Mucosa of stomach (tissue), 1 donor: Measurements from ENCODE around the gene TM9SF2.
"Not testable (repeated sequence)": the region's sequence is repeated elsewhere in the genome, so short reads cannot be mapped to it uniquely, and the experiment has no call there.

ENCODE experiments used
- H3K27me3 ChIP-seq: one replicate; pipeline ENCODE4 v1.7.0; 2013; ENCODE audit warnings: mild to moderate bottlenecking, low read length; ENCODE audit not compliant: control insufficient read depth, insufficient read depth
- H3K36me3 ChIP-seq: one replicate; pipeline ENCODE4 v1.7.0; 2013; ENCODE audit warnings: low read length; ENCODE audit not compliant: control insufficient read depth, insufficient read depth
- H3K4me1 ChIP-seq: one replicate; pipeline ENCODE4 v1.7.0; 2013; ENCODE audit warnings: mild to moderate bottlenecking, low read length; ENCODE audit not compliant: control insufficient read depth, insufficient read depth
- H3K4me3 ChIP-seq: one replicate; pipeline ENCODE4 v1.7.0; 2013; ENCODE audit warnings: low read length
- H3K9ac ChIP-seq: one replicate; pipeline ENCODE4 v1.7.0; 2013; ENCODE audit warnings: mild to moderate bottlenecking, low read length, moderate library complexity
- H3K9me3 ChIP-seq: one replicate; pipeline ENCODE4 v1.7.0; 2013; ENCODE audit warnings: mild to moderate bottlenecking, low read length, moderate library complexity; ENCODE audit not compliant: control insufficient read depth
- donor health status: Pancreatic carcinoma.

The TM9SF2 gene

DNA sequence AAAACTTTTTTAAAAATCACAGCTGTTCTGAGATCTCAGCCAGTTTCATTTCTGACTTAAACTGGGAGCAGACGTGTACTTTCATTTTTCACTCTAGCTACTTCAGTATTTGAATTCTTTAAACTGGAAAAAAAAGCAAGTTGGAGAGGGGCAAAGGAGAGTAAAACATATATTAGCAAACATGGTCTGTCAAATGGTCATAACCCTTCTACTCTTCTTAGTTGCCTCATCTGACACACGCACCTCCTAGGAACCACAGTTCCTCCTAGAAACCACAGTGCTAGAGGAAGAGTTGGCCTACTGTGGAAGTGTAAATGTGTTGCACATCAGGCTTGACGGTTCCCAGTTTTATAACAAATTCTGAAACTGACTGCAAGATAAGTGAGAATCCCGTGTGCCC lies 47.2 kb downstream of the TM9SF2 start:
- no peak overlapping the region for H3K9ac ChIP-seq
- peaks cover 4% of the 10 kb centered on the region for H3K36me3 ChIP-seq
- H3K9me3 ChIP-seq: no peaks in the 10 kb centered on the region
- H3K27me3 ChIP-seq: no peaks in the 10 kb centered on the region
- H3K4me3 ChIP-seq: no peak overlapping the region
- H3K4me1 ChIP-seq: no peaks in the 10 kb centered on the region

DNA sequence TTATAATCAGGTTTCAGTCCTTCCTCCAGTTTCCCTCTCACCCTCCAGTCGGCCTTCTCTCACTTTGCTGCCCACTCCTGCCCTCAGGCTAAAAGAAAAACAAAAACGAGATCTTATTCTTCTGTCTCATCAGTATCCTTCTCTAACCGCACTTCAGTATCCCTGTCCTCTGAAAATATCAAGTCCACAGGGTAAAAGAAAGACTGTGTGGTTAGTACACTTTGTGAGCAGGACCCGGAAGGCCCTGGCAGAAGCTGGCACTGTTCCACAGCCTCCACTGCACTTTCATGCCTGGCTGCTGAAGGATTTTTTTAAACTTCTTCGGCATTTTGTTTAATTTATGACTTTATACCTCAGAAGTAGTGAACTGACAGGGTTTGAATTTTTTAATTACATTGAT lies 51.8 kb downstream of the TM9SF2 start:
- Histone ChIP-seq H3K9me3 (no peaks in the 10 kb centered on the region), H3K36me3 (no peaks in the 10 kb centered on the region), H3K4me1 (no peaks in the 10 kb centered on the region), H3K27me3 (no peaks in the 10 kb centered on the region), H3K4me3 (no peak overlapping the region), H3K9ac (no peak overlapping the region)

DNA sequence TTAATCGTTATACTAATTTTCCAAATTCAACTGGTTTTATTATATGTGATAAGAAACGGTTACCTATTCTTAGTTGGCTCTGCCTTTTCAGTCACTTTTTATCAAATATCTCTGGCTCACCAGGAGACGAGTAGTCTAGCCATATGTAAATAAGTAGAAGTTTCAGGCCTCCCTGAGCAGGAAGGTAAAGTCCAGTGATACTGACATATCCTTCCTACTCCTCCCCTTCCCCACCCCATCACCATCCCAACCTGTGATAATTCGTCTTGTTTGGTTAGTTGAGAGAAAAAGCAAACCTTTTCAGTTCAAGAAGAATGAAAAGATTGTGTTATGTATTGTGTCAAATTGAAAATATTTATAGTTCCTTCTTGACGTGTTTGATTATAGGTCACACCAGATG lies 53.9 kb downstream of the TM9SF2 start:
- Histone ChIP-seq H3K9ac (no peak overlapping the region), H3K4me1 (no peaks in the 10 kb centered on the region), H3K4me3 (no peak overlapping the region), H3K36me3 (no peaks in the 10 kb centered on the region), H3K9me3 (no peaks in the 10 kb centered on the region), H3K27me3 (no peaks in the 10 kb centered on the region)

DNA sequence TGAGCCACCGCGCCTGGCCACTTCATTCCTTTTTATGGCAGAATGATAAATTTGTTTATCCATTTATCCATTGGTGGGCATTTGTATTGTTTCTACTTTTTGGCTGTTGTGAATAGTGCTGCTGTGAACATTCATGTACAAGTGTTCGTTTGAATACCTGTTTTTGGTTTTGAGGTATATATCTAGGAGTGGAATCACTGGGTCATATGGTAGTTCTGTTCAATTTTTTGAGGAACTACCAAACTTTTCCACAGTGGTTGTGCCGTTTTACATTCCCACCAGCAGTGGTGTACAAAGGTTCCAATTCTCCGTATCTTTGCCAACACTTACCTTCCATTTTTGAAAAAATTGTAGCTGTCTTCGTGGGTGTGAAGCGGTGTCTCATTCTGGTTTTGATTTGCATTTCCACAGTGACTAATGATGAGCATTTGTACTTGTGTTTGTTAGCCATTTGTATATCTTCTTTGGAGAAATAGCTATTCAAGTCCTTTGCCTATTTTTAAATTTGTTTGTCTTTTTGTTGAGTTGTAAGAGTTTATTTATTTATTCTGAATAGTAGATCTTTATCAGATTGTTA lies 55.7 kb downstream of the TM9SF2 start:
- H3K9ac ChIP-seq: no peak overlapping the region
- H3K9me3 ChIP-seq: no peaks in the 10 kb centered on the region
- no peaks in the 10 kb centered on the region for H3K27me3 ChIP-seq
- H3K4me3 ChIP-seq: no peak overlapping the region
- H3K36me3 ChIP-seq: no peaks in the 10 kb centered on the region
- no peaks in the 10 kb centered on the region for H3K4me1 ChIP-seq

DNA sequence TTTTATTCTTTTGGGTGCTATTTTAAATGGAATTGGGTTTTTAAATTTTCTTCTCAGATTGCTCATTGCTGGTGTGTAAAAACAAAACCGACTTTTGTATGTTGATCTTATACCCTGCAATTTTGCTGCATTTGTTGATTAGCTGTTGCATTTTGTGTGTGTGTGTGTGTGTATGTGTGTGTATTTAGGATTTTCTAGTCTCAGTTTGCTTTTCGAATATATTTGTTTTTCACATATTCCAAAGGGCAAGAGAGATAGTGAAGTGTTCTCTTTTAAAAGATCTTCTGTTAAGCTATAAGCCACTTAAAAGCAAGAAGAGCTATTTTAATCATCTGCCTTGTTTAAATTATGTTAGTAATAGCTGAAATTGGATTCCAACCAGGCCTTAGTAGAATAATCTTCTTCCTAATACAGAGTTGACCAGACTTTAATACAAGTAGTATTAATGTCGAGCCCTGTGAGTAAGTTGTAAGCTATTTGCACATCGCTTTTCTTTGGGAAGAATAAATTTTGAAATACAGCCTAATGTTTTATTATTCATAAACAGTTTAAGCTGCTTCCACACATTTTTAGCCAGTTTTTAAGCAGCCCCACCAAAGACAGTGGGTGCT lies 57.4 kb downstream of the TM9SF2 start:
- no peak overlapping the region for H3K9ac ChIP-seq
- no peaks in the 10 kb centered on the region for H3K9me3 ChIP-seq
- H3K36me3 ChIP-seq: no peaks in the 10 kb centered on the region
- H3K27me3 ChIP-seq: no peaks in the 10 kb centered on the region
- H3K4me1 ChIP-seq: no peaks in the 10 kb centered on the region
- H3K4me3 ChIP-seq: no peak overlapping the region

DNA sequence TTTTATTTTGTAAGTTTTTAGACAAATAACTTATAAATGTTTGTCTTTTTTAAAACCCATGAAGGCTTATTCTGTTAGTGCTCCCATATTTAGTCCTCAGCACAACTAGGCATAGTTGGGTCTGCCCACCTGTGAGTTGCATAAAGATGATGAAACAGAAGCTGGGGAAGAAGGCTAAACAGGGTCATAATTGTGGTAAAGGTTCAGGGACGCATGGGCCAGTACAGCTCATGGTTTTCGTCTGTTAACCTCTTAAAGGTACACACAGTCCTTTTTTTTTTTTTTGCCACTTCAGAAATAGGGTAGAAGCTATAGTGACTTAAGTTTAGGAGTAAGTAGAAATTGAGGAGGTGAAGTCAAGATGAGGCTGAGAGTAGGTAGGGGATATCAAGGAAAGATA lies 58.3 kb downstream of the TM9SF2 start:
- H3K4me3 ChIP-seq: no peak overlapping the region

DNA sequence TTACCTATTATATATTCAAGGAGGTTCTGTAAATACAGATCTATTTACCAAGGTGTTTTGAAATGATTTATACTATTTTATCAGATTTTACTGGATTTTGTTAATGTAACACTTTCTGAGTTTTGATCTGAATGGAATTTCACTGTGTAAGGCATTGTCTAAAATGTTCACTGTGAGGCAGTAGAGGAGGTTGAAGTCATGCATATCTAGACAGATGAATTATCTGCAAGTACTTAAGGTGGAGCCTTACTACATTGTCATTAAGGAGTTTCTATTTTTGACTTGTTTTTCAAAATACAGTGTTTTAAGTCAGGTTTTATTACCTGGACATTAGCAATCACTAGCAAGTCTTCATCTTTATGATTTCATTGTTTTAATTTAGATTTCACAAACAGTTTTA lies 62.1 kb downstream of the TM9SF2 start:
- no peak overlapping the region for H3K9ac ChIP-seq
- no peaks in the 10 kb centered on the region for H3K36me3 ChIP-seq
- no peak overlapping the region for H3K4me3 ChIP-seq
- no peaks in the 10 kb centered on the region for H3K9me3 ChIP-seq
- no peaks in the 10 kb centered on the region for H3K27me3 ChIP-seq
- H3K4me1 ChIP-seq: peaks cover 5% of the 10 kb centered on the region

More for the DNA sequence above, 58.3 kb downstream of the TM9SF2 start:
- Histone ChIP-seq H3K9me3 (no peaks in the 10 kb centered on the region), H3K36me3 (no peaks in the 10 kb centered on the region), H3K27me3 (no peaks in the 10 kb centered on the region), H3K4me1 (no peaks in the 10 kb centered on the region), H3K9ac (no peak overlapping the region)

DNA sequence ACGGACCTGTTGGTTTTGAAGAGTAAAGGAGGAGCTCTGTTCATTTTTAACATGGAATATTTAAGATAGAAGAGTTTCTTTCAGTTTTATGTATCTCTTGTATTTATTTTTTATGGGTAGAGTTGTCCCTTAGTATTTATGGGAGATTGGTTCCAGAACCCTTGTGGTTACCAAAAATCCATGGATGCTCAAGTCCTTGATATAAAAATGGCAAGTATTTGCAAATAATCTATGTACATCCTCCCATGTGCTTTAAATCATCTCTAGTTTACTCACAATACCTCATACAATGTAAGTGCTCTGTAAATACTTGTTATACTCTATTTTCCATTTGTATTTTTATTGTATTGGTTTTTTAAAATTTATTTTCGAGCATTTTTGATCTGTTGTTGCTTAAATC lies 63.1 kb downstream of the TM9SF2 start:
- no peak overlapping the region for H3K9ac ChIP-seq
- no peak overlapping the region for H3K4me3 ChIP-seq
- no peaks in the 10 kb centered on the region for H3K36me3 ChIP-seq
- H3K27me3 ChIP-seq: no peaks in the 10 kb centered on the region
- peaks cover 5% of the 10 kb centered on the region for H3K4me1 ChIP-seq
- no peaks in the 10 kb centered on the region for H3K9me3 ChIP-seq

DNA sequence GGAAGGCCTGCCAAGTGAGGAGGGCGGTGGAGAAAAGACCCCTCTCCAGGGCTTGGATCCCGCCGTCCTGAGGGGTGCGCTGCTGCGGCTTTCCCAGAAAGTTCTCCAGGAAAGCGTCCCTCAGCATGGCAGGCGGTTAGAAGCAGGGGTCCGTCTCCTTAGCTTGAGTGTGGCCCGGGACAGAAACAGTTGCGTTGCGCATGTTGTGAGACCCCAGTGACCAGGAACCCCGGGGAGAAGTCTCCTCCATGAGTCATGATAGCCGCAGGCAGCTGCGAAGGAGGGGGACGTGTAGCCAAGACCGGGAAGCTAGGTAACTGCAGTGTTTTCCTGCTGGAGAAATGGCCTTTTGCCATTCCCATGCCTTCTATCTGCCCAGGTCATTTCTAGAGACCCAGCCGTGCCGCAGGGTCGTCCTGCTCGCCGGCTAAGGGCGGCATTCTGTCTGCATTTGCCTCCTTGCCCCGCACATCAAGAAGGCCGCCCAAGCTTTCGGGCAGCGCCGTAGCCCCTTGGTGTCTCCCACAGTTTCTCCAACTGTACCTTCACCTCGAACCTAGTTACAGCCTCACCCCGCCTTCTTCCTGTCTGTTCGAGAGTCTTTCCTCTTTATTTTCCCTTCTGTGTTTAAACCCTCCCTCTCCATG lies 64.3 kb downstream of the TM9SF2 start:
- Histone ChIP-seq H3K9ac (no peak overlapping the region), H3K4me3 (no peak overlapping the region), H3K9me3 (no peaks in the 10 kb centered on the region), H3K4me1 (peaks cover 5% of the 10 kb centered on the region), H3K27me3 (no peaks in the 10 kb centered on the region), H3K36me3 (no peaks in the 10 kb centered on the region)

DNA sequence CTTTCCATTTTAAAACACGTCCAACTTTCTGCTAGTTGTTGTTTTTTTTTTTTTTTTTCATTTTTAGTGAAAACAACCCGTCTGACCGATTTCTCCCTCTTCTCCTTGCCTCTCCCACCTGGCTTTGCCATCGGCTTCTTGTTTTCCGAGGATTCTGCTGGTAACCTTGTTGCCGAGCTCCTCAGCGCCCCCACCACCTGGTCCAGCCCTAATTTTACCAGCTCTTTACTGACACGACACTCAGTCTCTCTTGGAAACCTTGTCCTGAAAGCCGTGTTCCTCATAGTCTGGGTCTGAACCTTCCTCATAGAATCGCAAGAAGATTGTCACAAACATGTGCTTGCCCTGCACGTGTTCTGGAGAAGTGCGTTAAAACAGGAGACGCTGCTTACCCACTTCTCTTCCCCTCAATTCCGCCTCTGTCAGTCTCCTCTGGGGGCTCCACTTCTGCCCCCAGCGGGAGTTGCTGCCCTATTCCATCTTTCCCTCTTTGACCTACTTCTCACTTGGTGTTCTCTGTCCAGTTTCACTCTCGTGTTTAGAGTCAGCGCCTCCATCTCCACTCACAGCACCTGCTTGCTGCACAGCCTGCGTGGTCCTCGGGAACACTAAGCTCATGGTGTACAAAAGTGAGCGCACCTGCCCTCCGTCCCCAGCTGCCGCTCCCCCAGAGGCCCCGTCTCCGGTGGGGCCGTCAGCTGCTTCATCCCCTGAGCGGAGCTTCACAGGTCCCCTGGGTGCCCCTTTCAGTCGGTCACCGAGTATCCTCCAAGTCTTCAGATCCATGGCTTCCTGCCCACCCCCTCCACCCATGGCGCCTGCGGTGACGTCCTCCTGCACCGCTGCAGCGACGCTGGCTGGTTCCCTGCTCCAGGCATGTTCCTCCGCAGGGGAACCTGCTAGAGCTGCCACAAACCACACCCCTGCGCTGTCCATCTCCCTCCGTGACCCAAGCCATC lies 65.1 kb downstream of the TM9SF2 start:
- Histone ChIP-seq H3K9me3 (no peaks in the 10 kb centered on the region), H3K4me3 (no peak overlapping the region), H3K4me1 (peaks cover 5% of the 10 kb centered on the region), H3K27me3 (no peaks in the 10 kb centered on the region), H3K36me3 (no peaks in the 10 kb centered on the region), H3K9ac (no peak overlapping the region)

DNA sequence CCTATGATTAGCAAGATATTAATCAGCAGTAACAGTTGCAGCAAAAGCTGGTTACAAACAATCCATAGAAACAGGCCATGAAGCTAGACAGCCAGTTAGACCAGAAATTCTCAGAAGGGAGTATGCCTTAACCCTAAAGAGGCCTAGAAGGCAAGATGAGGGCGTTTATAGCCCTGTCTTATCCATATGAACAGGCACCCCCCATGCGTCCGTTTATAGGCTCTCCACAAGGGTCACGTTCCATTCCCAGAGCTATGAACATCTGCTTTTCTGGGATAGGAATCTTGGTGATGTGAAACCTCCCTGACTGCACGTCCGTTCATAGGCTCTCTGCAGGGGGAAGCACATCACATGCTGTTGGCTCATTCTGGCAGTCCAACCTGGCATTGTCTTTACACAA lies 67.6 kb downstream of the TM9SF2 start:
- not testable (repeated sequence) for H3K27me3 ChIP-seq, H3K9me3 ChIP-seq, H3K4me1 ChIP-seq, H3K36me3 ChIP-seq, H3K4me3 ChIP-seq, H3K9ac ChIP-seq

DNA sequence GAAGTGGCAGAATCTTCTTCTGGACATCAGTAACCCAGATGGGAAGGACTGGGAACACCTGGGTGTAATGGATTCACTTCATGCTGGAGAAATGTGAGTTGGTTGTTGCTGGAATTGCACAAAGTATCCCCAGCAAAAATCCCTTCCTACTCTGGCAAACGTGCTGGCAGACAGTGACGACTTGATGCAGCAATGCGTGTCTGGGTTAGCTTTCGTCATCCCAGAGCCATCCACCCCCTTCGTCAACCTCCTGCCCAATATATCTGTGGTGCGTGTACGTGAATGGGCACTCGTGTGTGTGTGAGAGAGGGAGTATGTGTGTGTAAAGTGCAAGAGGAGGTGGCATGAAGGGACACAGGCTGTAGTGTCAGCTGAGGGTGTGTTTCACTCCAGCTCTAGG lies 70.9 kb downstream of the TM9SF2 start:
- H3K9me3 ChIP-seq: no peaks in the 10 kb centered on the region
- H3K27me3 ChIP-seq: no peaks in the 10 kb centered on the region
- no peaks in the 10 kb centered on the region for H3K4me1 ChIP-seq
- H3K4me3 ChIP-seq: no peak overlapping the region
- H3K36me3 ChIP-seq: no peaks in the 10 kb centered on the region
- H3K9ac ChIP-seq: no peak overlapping the region
